Measurements from ENCODE around the gene IP6K3. TPM values are rescaled to one million over a fixed set of nuclear protein-coding genes. Genes with fewer than 3 reads are reported as not detected.

IP6K3 gene
- total RNA-seq, 2 donors from 2014 or later, result 17.3 to 29.9 TPM

GRCh38 chr6:33731751-33732282 is 14.9 kb downstream of the IP6K3 start:
- peak overlapping the region; percentile 71 to 77 for H3K27ac ChIP-seq
- TF ChIP-seq CTCF (IDR thresholded peaks at IDR 0.05), result no peak
- peaks cover 43% of the 10 kb centered on the region for H3K36me3 ChIP-seq
- H3K27me3 ChIP-seq, result no peaks in the 10 kb centered on the region
- peaks cover 0 to 33% of the 10 kb centered on the region in 2 donors for H3K4me1 ChIP-seq
- no peaks in the 10 kb centered on the region for H3K9me3 ChIP-seq
- no peak for DNase-seq (ENCODE audit: low spot score)
- no peak overlapping the region for H3K4me3 ChIP-seq

DNA sequence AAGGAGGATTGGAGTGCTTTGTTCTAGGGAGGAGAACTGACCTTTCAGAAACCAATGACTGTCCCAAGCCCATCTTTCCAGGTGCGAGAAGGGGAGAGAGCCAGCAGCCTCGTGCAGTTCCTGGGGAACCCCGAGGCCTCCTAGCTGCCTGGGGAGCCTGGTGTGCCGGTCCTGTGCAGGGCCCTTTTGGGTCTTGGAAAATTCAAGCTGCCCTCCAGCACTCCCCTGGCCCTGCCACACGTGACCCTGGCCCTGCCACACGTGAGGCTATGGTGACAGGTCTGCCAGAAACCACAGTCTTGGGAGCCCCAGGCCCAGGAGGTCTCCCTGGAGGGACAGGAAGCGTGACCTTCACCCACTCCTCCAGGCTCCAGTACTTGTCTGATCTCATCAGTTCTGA is 15.7 kb downstream of the IP6K3 start:
- Histone ChIP-seq H3K9me3 (no peaks in the 10 kb centered on the region), H3K4me3 (no peak overlapping the region), H3K27me3 (no peaks in the 10 kb centered on the region), H3K27ac (peak overlapping the region; percentile 71 to 77), H3K4me1 (peaks cover 0 to 31% of the 10 kb centered on the region in 2 donors), H3K36me3 (peaks cover 50% of the 10 kb centered on the region)
- no peak for TF ChIP-seq CTCF (IDR thresholded peaks at IDR 0.05)
- no peak for DNase-seq (ENCODE audit: low spot score)

GRCh38 chr6:33730611-33731010 is 16.1 kb downstream of the IP6K3 start:
- no peak for TF ChIP-seq CTCF (IDR thresholded peaks at IDR 0.05)
- no peaks in the 10 kb centered on the region for H3K27me3 ChIP-seq
- H3K4me3 ChIP-seq, result no peak overlapping the region
- DNase-seq (ENCODE audit: low spot score), result no peak
- peak overlapping the region; percentile 71 to 77 for H3K27ac ChIP-seq
- H3K36me3 ChIP-seq, result peaks cover 49% of the 10 kb centered on the region
- peaks cover 0 to 31% of the 10 kb centered on the region in 2 donors for H3K4me1 ChIP-seq
- no peaks in the 10 kb centered on the region for H3K9me3 ChIP-seq

- no peaks in the 10 kb centered on the region for H3K27me3 ChIP-seq
- no peak for DNase-seq (ENCODE audit: low spot score)
- H3K36me3 ChIP-seq, result peaks cover 40% of the 10 kb centered on the region
- H3K27ac ChIP-seq, result peak overlapping the region; percentile 71 to 88
- no peak for TF ChIP-seq CTCF (IDR thresholded peaks at IDR 0.05)
- peaks cover 0 to 31% of the 10 kb centered on the region in 2 donors for H3K4me1 ChIP-seq
- H3K4me3 ChIP-seq, result no peak overlapping the region
- H3K9me3 ChIP-seq, result no peaks in the 10 kb centered on the region
Observed at GRCh38 chr6:33729059-33729458, 17.6 kb downstream of the IP6K3 start.

DNA sequence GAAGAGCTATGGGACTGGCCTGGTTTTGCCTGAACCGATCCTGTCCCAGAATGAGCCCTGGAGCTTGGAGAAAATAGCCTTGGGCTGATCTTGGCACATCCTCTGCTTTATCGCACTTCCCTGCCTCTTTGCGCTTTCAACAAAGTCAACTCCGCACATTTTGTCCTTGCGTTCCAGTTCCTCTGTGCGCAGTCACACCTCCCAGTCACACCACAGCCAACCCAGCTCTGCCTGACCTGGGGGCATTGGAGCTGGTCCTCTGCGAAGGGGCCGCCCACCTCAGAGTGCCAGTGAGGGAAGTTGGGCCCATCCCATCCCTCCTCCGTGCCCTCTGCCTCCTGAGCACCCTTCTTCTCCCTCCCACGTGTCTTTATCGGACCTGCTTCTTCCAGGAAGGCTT is 18.3 kb downstream of the IP6K3 start:
- no peak overlapping the region for H3K4me3 ChIP-seq
- H3K36me3 ChIP-seq, result peaks cover 38% of the 10 kb centered on the region
- DNase-seq (ENCODE audit: low spot score), result no peak

More for the DNA sequence above, 18.3 kb downstream of the IP6K3 start:
- Histone ChIP-seq H3K27me3 (no peaks in the 10 kb centered on the region), H3K4me1 (peaks cover 0 to 31% of the 10 kb centered on the region in 2 donors), H3K27ac (peak overlapping the region; percentile 71 to 88), H3K9me3 (no peaks in the 10 kb centered on the region)
- TF ChIP-seq CTCF (IDR thresholded peaks at IDR 0.05), result no peak

All from right atrium auricular region (tissue), 2 donors.